Astrocyte (in vitro differentiated cells and primary cell): ENCODE data around the gene C3orf85.

Experiments
- CTCF ChIP-seq: IDR thresholded peaks from 2 replicates; pipeline ENCODE4 v1.5.1; 2011; ENCODE audit warnings: low read depth, mild to moderate bottlenecking, inconsistent platforms, low read length, moderate library complexity; ENCODE audit not compliant: insufficient read depth
- EZH2 ChIP-seq: IDR thresholded peaks from 2 replicates; pipeline ENCODE4 v1.6.1; 2012; ENCODE audit warnings: mild to moderate bottlenecking, low read length, inconsistent platforms; ENCODE audit not compliant: insufficient read depth

DNA sequence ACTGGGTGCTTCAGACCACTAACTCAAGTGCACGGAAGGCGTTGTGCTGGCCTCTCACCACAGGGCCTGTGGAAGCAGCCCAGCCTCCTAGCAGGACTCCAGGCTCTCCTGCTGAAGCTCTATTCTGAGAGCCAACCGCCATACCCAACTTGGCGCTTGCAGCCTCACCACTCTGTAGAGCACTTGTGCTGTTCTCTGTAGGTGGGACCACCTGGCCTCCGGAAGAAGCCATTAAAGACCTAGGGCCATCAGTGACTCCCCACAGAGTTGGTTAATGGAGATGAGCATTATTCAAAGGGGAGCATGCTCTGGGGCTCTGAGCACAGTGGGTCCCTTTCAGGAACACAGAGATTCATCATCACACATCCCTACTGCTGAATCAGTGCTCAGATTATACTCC, 50.9 kb downstream of the C3orf85 start:
- TF ChIP-seq EZH2 (no peak), CTCF (no peak)
